Heart right ventricle (tissue), 16 donors: ENCODE measurements around the gene HOXA3. TPM values are rescaled to one million over a fixed set of nuclear protein-coding genes. Genes with fewer than 3 reads are reported as not detected.
A peak's percentile ranks its signal among the peaks of the same experiment; 100 is the strongest.

Experiments used
- ATAC-seq, 8 donors: fragments of 200-7000 bp; cut with Tn5 transposase; one replicate each; pipeline ENCODE4 v1.9.1; 2020; ENCODE audit warnings: mild to moderate bottlenecking in 8 of 8, moderate library complexity in 8 of 8, moderate number of reproducible peaks in 1 of 8
- DNase-seq, 2 donors: peaks; one replicate each; pipeline ENCODE4 v3.0.0-alpha.2; 2020
- H3K27ac ChIP-seq, 10 donors: fragments of 200-600 bp; sonication (generic) in 2 of 10; one replicate each; pipeline versions ENCODE4 v1.5.0 to v1.8.0; 2020 to 2022; ENCODE audit warnings: mild to moderate bottlenecking in 3 of 10
- H3K27me3 ChIP-seq, 7 donors: fragments of 200-600 bp; one replicate each; pipeline ENCODE4 v1.8.0; 2021 to 2022; ENCODE audit warnings: mild to moderate bottlenecking in 2 of 7
- H3K36me3 ChIP-seq, 9 donors: fragments of 200-600 bp; sonication (generic) in 1 of 9; one replicate each; pipeline versions ENCODE4 v1.5.0 to v1.8.0; 2020 to 2022; ENCODE audit warnings: mild to moderate bottlenecking in 2 of 9
- H3K4me1 ChIP-seq, 9 donors: fragments of 200-600 bp; sonication (generic) in 1 of 9; one replicate each; pipeline versions ENCODE4 v1.5.0 to v1.8.0; 2020 to 2022; ENCODE audit warnings: mild to moderate bottlenecking in 4 of 9
- H3K4me3 ChIP-seq, 10 donors: fragments of 200-600 bp; sonication (generic) in 2 of 10; one replicate each; pipeline versions ENCODE4 v1.5.0 to v1.8.0; 2020 to 2022; ENCODE audit warnings: mild to moderate bottlenecking in 7 of 10, moderate library complexity in 2 of 10
- H3K9me3 ChIP-seq, 11 donors: fragments of 200-600 bp in 10 of 11; sonication (generic) in 2 of 11; one replicate each; pipeline versions ENCODE4 v1.5.0 to v1.8.0; 2013 to 2022; ENCODE audit warnings: mild to moderate bottlenecking in 2 of 11, control low read depth in 1 of 11, moderate library complexity in 1 of 11
- CTCF ChIP-seq, 9 donors: fragments of 200-600 bp; sonication (generic) in 2 of 9; IDR thresholded peaks; one replicate each; pipeline versions ENCODE4 v1.5.0 to v1.8.0; 2021 to 2022; ENCODE audit warnings: antibody characterized with exemption in 9 of 9, mild to moderate bottlenecking in 5 of 9, moderate library complexity in 1 of 9
- WGBS, 2 donors: extraction: QIAGEN DNeasy Blood & Tissue Kit; methylation state at CpG; one replicate each; pipeline ENCODE4 v1.1.7; 2013; ENCODE audit warnings: inconsistent platforms in 1 of 2; 5-methylcytosine and 5-hydroxymethylcytosine counted together
- intact Hi-C, 10 donors: fragments of 100-400 bp; cut with DNase I; formaldehyde crosslinking; loops; one replicate each; pipeline versions ENCODE4 v1.11.1 to v1.14.2; 2022
- polyA plus RNA-seq, 2 donors: library from polyadenylated mRNA; stranded (reverse); fragments of 200-250 nt; gene quantifications; one replicate each; pipeline ENCODE4 v1.2.3, GENCODE V29; 2013
- total RNA-seq, 10 donors: library from RNA; stranded (reverse); fragmentation: NEBNext Ultra II Directional in 3 of 10; extraction: Animal tissue kit (Norgen Biotek cat#: 25700) in 3 of 10; gene quantifications; one replicate each; pipeline versions ENCODE4 v1.2.1 to v1.2.4, GENCODE V29; 2021 to 2023
- donor health status: Arrhythmogenic right ventricular cardiomyopathy.
- donor health status: ischemic (EF 13 %, LVEDD 7.1; RV severe dilation, severe dysfunction).
- donor health status: healthy with polysubstance abuse.
- donor health status: DM: no; HTN: yes; CAD: no.
- donor health status: DM: no; HTN: no; CAD: no.
- donor health status: ischemic (EF 25% LVEDD 6.9; RV normal size, moderate dysfunction).
- donor health status: ischemic (EF 25% LVEDD 5.7; RV mildly dilated, moderate dysfunction).
- donor health status: healthy.
- donor health status: DM: yes; HTN: yes; CAD: no.
- donor health status: Ischemic cardiomyopathy.
- donor health status: ischemic (EF 35%, LVEDD 5.7; RV mildly dilated, moderate dysfunction).
- donor health status: nonischemic (EF 11% LVEDD 7.7; RV severe dilation, severe dysfunction).
- donor health status: DM: yes; HTN: yes; CAD: no.
- donor health status: PGD.
- donor health status: ischemic (EF 29% LVEDD 5.4; RV normal size, mild dysfunction).
- donor health status: nonischemic (EF 23%, LVEDD 6.1; RV moderate dilation, normal function).

HOXA3 gene
- total and polyA plus RNA-seq, 12 donors = 0.11 to 1.5 (median 0.24) TPM; not detected in 2

GRCh38 chr7:27174874-27175625 is 22.7 kb upstream of the HOXA3 start:
- intact Hi-C loops = no loop called here
- Histone ChIP-seq H3K27ac (no peak overlapping the region), H3K27me3 (peaks cover 78 to 100% (median 100%) of the 10 kb centered on the region in 7 donors), H3K4me1 (peaks cover 8 to 47% (median 31%) of the 10 kb centered on the region in 9 donors), H3K9me3 (no peaks in the 10 kb centered on the region), H3K36me3 (peaks cover 0 to 3% (median 0%) of the 10 kb centered on the region in 9 donors), H3K4me3 (no peak overlapping the region)
- ATAC-seq (no peak), DNase-seq (no peak)
- TF ChIP-seq CTCF (IDR thresholded peaks at IDR 0.05) = no peak
- 43 to 44% methylated on average over 12 of the region's 12 CpGs for WGBS, 2 donors

GRCh38 chr7:27173956-27174873 is 21.8 kb upstream of the HOXA3 start, which contains the start of gene HOXA10:
TSS of gene HOXA10 (minus strand) at chr7:27174320. CDS start at chr7:27174306, 14 bp downstream.
- no peak for TF ChIP-seq CTCF (IDR thresholded peaks at IDR 0.05)
- H3K4me3 ChIP-seq = peak within 1 kb of the TSS; percentile 20 to 53 (median 40)
- peak within 1 kb of the TSS in 1 of 10 donors; percentile 20 for H3K27ac ChIP-seq
- H3K27me3 ChIP-seq = peaks cover 78 to 100% (median 100%) of the 10 kb centered on the region in 7 donors
- intact Hi-C loops = no loop called here
- peak in 2 of 8 donors; percentile 5 to 15 for ATAC-seq
- WGBS, 2 donors = 4 to 7% methylated on average over 79 to 82 of the region's 82 CpGs
- H3K4me1 ChIP-seq = peaks cover 8 to 47% (median 30%) of the 10 kb centered on the region in 9 donors
- DNase-seq = no peak
- H3K36me3 ChIP-seq = peaks cover 0 to 3% (median 0%) of the 10 kb centered on the region in 9 donors
- H3K9me3 ChIP-seq = no peaks in the 10 kb centered on the region

DNA sequence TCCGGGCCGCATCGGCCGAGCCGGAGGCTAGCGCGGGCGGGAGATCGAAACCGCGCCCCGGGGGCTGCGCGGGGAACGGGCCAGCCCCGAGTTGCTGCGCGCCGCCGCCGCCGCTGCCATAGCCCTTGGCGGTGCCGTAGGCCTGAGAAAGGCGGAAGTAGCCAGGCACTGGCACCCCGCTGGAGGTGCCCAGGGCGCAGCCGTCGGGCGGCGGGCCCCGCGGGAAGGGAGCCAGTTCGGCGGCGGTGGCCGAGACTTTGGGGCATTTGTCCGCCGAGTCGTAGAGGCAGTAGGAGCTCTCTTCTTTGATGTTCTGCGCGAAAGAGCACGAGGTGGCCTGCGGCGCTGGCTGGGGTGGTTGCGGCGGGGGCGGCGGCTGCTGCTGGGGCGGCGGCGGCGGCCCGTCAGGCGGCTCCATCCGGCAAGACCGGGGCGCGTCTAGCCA is 21.1 kb upstream of the HOXA3 start:
- H3K27ac ChIP-seq = peak overlapping the region in 1 of 10 donors; percentile 20
- H3K9me3 ChIP-seq = no peaks in the 10 kb centered on the region
- peak in 3 of 8 donors; percentile 37 to 49 (median 47) for ATAC-seq
- 1% methylated on average over 56 to 59 of the region's 59 CpGs for WGBS, 2 donors
- H3K27me3 ChIP-seq = peaks cover 79 to 100% (median 100%) of the 10 kb centered on the region in 7 donors
- peaks cover 8 to 51% (median 30%) of the 10 kb centered on the region in 9 donors for H3K4me1 ChIP-seq
- no peak for TF ChIP-seq CTCF (IDR thresholded peaks at IDR 0.05)
- intact Hi-C loops = no loop called here
- DNase-seq = no peak
- H3K36me3 ChIP-seq = peaks cover 0 to 3% (median 0%) of the 10 kb centered on the region in 9 donors
- H3K4me3 ChIP-seq = peak overlapping the region; percentile 20 to 53 (median 40)
